Activated CD4-positive, alpha-beta T cell treated with anti-CD3 and anti-CD28 coated beads for 36 hours (primary cell): ENCODE results near the gene KDM4C. TPM values are rescaled to one million over a fixed set of nuclear protein-coding genes. Genes with fewer than 3 reads are reported as not detected.
"Not testable (repeated sequence)": the region's sequence is repeated elsewhere in the genome, so short reads cannot be mapped to it uniquely, and the experiment has no call there.

Experiments used
- ATAC-seq: fragments of 200-7000 bp; cut with Tn5 transposase; one replicate; pipeline ENCODE4 v1.10.0; 2021; ENCODE audit warnings: mild to moderate bottlenecking, moderate library complexity
- CTCF ChIA-PET: fragments of 350-600 bp; sonication (Branson Sonifier 250); formaldehyde crosslinking; loops from one replicate; lab custom pipeline; 2021; ENCODE audit warnings: antibody characterized with exemption; lab: Charles Lee
- POLR2A ChIA-PET: fragments of 350-600 bp; sonication (Branson Sonifier 250); formaldehyde crosslinking; loops from one replicate; lab custom pipeline; 2021; ENCODE audit warnings: antibody characterized with exemption, inconsistent platforms; lab: Charles Lee
- DNase-seq: peaks from one replicate; pipeline ENCODE4 v3.0.0-alpha.2; 2020
- H3K27ac Mint-ChIP-seq: one replicate; pipeline ENCODE4 v1.8.0; 2021; ENCODE audit warnings: mixed read lengths
- H3K27me3 Mint-ChIP-seq: one replicate; pipeline ENCODE4 v1.8.0; 2021; ENCODE audit warnings: mixed read lengths
- H3K36me3 Mint-ChIP-seq: one replicate; pipeline ENCODE4 v1.8.0; 2021; ENCODE audit warnings: low read depth, mixed read lengths
- H3K4me1 Mint-ChIP-seq: one replicate; pipeline ENCODE4 v1.8.0; 2021; ENCODE audit warnings: mixed read lengths
- H3K4me3 Mint-ChIP-seq: one replicate; pipeline ENCODE4 v1.8.0; 2021; ENCODE audit warnings: mild to moderate bottlenecking, moderate library complexity, mixed read lengths
- H3K9me3 Mint-ChIP-seq: one replicate; pipeline ENCODE4 v1.8.0; 2021; ENCODE audit warnings: low read depth, mixed read lengths
- intact Hi-C, 2 experiments: fragments of 100-400 bp; cut with DNase I in 1 of 2; cut with micrococcal nuclease in 1 of 2; formaldehyde crosslinking; loops; one replicate each; pipeline versions ENCODE4 v1.14.2 to v1.15.1; 2022 to 2024; cut with DNase I, micrococcal nuclease
- total RNA-seq, 2 experiments: library from RNA; stranded (reverse); gene quantifications; one replicate each; pipeline ENCODE4 v1.2.3, GENCODE V29; 2021

The KDM4C gene
- total RNA-seq, 2 experiments from 2014 or later: 31.7 to 33.1 TPM

GRCh38 chr9:6946583-6947166 lies 188.9 kb downstream of the KDM4C start:
- POLR2A ChIA-PET: no interaction called here
- H3K27me3 Mint-ChIP-seq: no peaks in the 10 kb centered on the region
- CTCF ChIA-PET: no interaction called here

GRCh38 chr9:6948921-6949320 lies 191.1 kb downstream of the KDM4C start:
- H3K4me1 Mint-ChIP-seq: peaks cover 20% of the 10 kb centered on the region
- H3K36me3 Mint-ChIP-seq: peaks cover 19% of the 10 kb centered on the region
- POLR2A ChIA-PET, H3K4me3 Mint-ChIP-seq, DNase-seq, H3K9me3 Mint-ChIP-seq, CTCF ChIA-PET, ATAC-seq, H3K27ac Mint-ChIP-seq, intact Hi-C loops, H3K27me3 Mint-ChIP-seq: not testable (repeated sequence)

More at GRCh38 chr9:6946583-6947166, 188.9 kb downstream of the KDM4C start:
- peaks cover 21% of the 10 kb centered on the region for H3K36me3 Mint-ChIP-seq
- peaks cover 21% of the 10 kb centered on the region for H3K4me1 Mint-ChIP-seq
- DNase-seq (no peak), ATAC-seq (no peak)
- H3K27ac Mint-ChIP-seq: no peak overlapping the region
- H3K9me3 Mint-ChIP-seq: peaks cover 2% of the 10 kb centered on the region
- intact Hi-C loops: no loop called here
- no peak overlapping the region for H3K4me3 Mint-ChIP-seq

- CTCF ChIA-PET: interaction anchor here (0.7 to 1.6 kb wide), 3 partner anchors 10 to 128 kb away, joined by 3 to 4 read pairs (median 4); no protein-coding TSS in a partner anchor
- H3K27ac Mint-ChIP-seq: no peak overlapping the region
- peak; percentile 98 for ATAC-seq
Observed at GRCh38 chr9:6955251-6955921, 197.6 kb downstream of the KDM4C start.

GRCh38 chr9:6956879-6957278 lies 199.1 kb downstream of the KDM4C start:
- H3K27ac Mint-ChIP-seq: no peak overlapping the region
- no peaks in the 10 kb centered on the region for H3K9me3 Mint-ChIP-seq
- ChIA-PET CTCF (interaction anchor here (0.5 kb wide), 1 partner anchor 37 kb away, joined by 5 read pairs; no protein-coding TSS in a partner anchor), POLR2A (no interaction called here)
- intact Hi-C loops: no loop called here
- peaks cover 3% of the 10 kb centered on the region for H3K36me3 Mint-ChIP-seq
- H3K4me1 Mint-ChIP-seq: peaks cover 31% of the 10 kb centered on the region
- no peaks in the 10 kb centered on the region for H3K27me3 Mint-ChIP-seq
- H3K4me3 Mint-ChIP-seq: no peak overlapping the region
- DNase-seq: no peak
- ATAC-seq: no peak

More at GRCh38 chr9:6955251-6955921, 197.6 kb downstream of the KDM4C start:
- Mint-ChIP-seq H3K4me1 (peaks cover 31% of the 10 kb centered on the region), H3K4me3 (no peak overlapping the region), H3K36me3 (peaks cover 2% of the 10 kb centered on the region), H3K9me3 (no peaks in the 10 kb centered on the region), H3K27me3 (no peaks in the 10 kb centered on the region)
- intact Hi-C loops: no loop called here
- POLR2A ChIA-PET: interaction anchor here (0.5 kb wide), 1 partner anchor 252 kb away, joined by 4 read pairs; no protein-coding TSS in a partner anchor
- peak; percentile 56 for DNase-seq

GRCh38 chr9:6959270-6960000 lies 201.7 kb downstream of the KDM4C start:
- ATAC-seq: no peak

GRCh38 chr9:6960777-6961176 lies 203.0 kb downstream of the KDM4C start:
- Mint-ChIP-seq H3K4me3 (no peak overlapping the region), H3K9me3 (peaks cover 2% of the 10 kb centered on the region), H3K27ac (no peak overlapping the region), H3K27me3 (no peaks in the 10 kb centered on the region), H3K4me1 (peaks cover 4% of the 10 kb centered on the region), H3K36me3 (peaks cover 9% of the 10 kb centered on the region)
- CTCF ChIA-PET: interaction anchor here (0.5 to 1.1 kb wide), 2 partner anchors 10 to 806 kb away, joined by 3 read pairs; no protein-coding TSS in a partner anchor
- intact Hi-C loops: no loop called here
- no peak for ATAC-seq
- DNase-seq: no peak
- POLR2A ChIA-PET: no interaction called here

More at GRCh38 chr9:6959270-6960000, 201.7 kb downstream of the KDM4C start:
- H3K9me3 Mint-ChIP-seq: peaks cover 2% of the 10 kb centered on the region
- peaks cover 16% of the 10 kb centered on the region for H3K4me1 Mint-ChIP-seq
- H3K36me3 Mint-ChIP-seq: peaks cover 9% of the 10 kb centered on the region
- H3K27ac Mint-ChIP-seq: no peak overlapping the region
- no peak overlapping the region for H3K4me3 Mint-ChIP-seq
- H3K27me3 Mint-ChIP-seq: no peaks in the 10 kb centered on the region
- no peak for DNase-seq
- intact Hi-C loops: no loop called here
- CTCF ChIA-PET: interaction anchor here (0.6 kb wide), 1 partner anchor 15 kb away, joined by 3 read pairs; no protein-coding TSS in a partner anchor
- POLR2A ChIA-PET: interaction anchor here (0.6 kb wide), 1 partner anchor 190 kb away, joined by 3 read pairs; no protein-coding TSS in a partner anchor

GRCh38 chr9:6961845-6962522 lies 204.2 kb downstream of the KDM4C start:
- DNase-seq: no peak
- intact Hi-C loops: no loop called here
- Mint-ChIP-seq H3K4me3 (no peak overlapping the region), H3K4me1 (peaks cover 2% of the 10 kb centered on the region), H3K27me3 (no peaks in the 10 kb centered on the region), H3K36me3 (peaks cover 9% of the 10 kb centered on the region), H3K27ac (no peak overlapping the region), H3K9me3 (peaks cover 2% of the 10 kb centered on the region)
- CTCF ChIA-PET: interaction anchor here (0.7 kb wide), 1 partner anchor 26 kb away, joined by 3 read pairs; no protein-coding TSS in a partner anchor
- no peak for ATAC-seq
- POLR2A ChIA-PET: interaction anchor here (0.5 kb wide), 1 partner anchor 24 kb away, joined by 3 read pairs; no protein-coding TSS in a partner anchor

- Mint-ChIP-seq H3K9me3 (peaks cover 2% of the 10 kb centered on the region), H3K4me1 (peaks cover 9% of the 10 kb centered on the region), H3K36me3 (peaks cover 6% of the 10 kb centered on the region), H3K4me3 (no peak overlapping the region), H3K27ac (no peak overlapping the region), H3K27me3 (no peaks in the 10 kb centered on the region)
- intact Hi-C loops: no loop called here
- ATAC-seq (no peak), DNase-seq (no peak)
- ChIA-PET CTCF (no interaction called here), POLR2A (interaction anchor here (0.8 kb wide), 1 partner anchor 115 kb away, joined by 5 read pairs; no protein-coding TSS in a partner anchor)
Observed at GRCh38 chr9:6965566-6965965, 207.8 kb downstream of the KDM4C start.

GRCh38 chr9:6968271-6968670 lies 210.5 kb downstream of the KDM4C start:
- POLR2A ChIA-PET: no interaction called here
- H3K36me3 Mint-ChIP-seq: peaks cover 8% of the 10 kb centered on the region
- peaks cover 14% of the 10 kb centered on the region for H3K4me1 Mint-ChIP-seq
- intact Hi-C loops: no loop called here
- DNase-seq (no peak), ATAC-seq (no peak)
- H3K9me3 Mint-ChIP-seq: peaks cover 2% of the 10 kb centered on the region
- H3K27me3 Mint-ChIP-seq: no peaks in the 10 kb centered on the region
- H3K4me3 Mint-ChIP-seq: no peak overlapping the region
- H3K27ac Mint-ChIP-seq: no peak overlapping the region
- CTCF ChIA-PET: no interaction called here

- peaks cover 22% of the 10 kb centered on the region for H3K4me1 Mint-ChIP-seq
- no peak for DNase-seq
- no peaks in the 10 kb centered on the region for H3K9me3 Mint-ChIP-seq
- ChIA-PET POLR2A (interaction anchor here (0.6 to 0.7 kb wide), 2 partner anchors 12 to 83 kb away, joined by 3 read pairs; no protein-coding TSS in a partner anchor), CTCF (no interaction called here)
- ATAC-seq: no peak
- H3K27me3 Mint-ChIP-seq: no peaks in the 10 kb centered on the region
- no peak overlapping the region for H3K4me3 Mint-ChIP-seq
- H3K27ac Mint-ChIP-seq: no peak overlapping the region
- intact Hi-C loops: no loop called here
- H3K36me3 Mint-ChIP-seq: peaks cover 4% of the 10 kb centered on the region
Observed at GRCh38 chr9:6969805-6970204, 212.0 kb downstream of the KDM4C start.
